Fibroblast of pulmonary artery (primary cell): Measurements from ENCODE around the gene DLG3.

ENCODE experiments used
- DNase-seq: peaks from one replicate; pipeline ENCODE4 v3.0.0-alpha.2; 2010; ENCODE audit warnings: low read depth
- H3K4me3 ChIP-seq: replicated peaks from 2 replicates; pipeline ENCODE4 v1.5.1; 2011; ENCODE audit warnings: low read depth, mild to moderate bottlenecking, control low read depth, low read length, moderate library complexity
- TF ChIP-seq, protein P1 (sequence below): IDR thresholded peaks from 2 replicates; pipeline ENCODE4 v1.5.1; 2011; ENCODE audit warnings: mild to moderate bottlenecking, control low read depth, low read length, inconsistent platforms; ENCODE audit errors: missing control alignments

DLG3 gene

GRCh38 chrX:70432936-70433847, 11.4 kb upstream of the DLG3 start:
- no peak for DNase-seq
- TF ChIP-seq, protein P1, sequence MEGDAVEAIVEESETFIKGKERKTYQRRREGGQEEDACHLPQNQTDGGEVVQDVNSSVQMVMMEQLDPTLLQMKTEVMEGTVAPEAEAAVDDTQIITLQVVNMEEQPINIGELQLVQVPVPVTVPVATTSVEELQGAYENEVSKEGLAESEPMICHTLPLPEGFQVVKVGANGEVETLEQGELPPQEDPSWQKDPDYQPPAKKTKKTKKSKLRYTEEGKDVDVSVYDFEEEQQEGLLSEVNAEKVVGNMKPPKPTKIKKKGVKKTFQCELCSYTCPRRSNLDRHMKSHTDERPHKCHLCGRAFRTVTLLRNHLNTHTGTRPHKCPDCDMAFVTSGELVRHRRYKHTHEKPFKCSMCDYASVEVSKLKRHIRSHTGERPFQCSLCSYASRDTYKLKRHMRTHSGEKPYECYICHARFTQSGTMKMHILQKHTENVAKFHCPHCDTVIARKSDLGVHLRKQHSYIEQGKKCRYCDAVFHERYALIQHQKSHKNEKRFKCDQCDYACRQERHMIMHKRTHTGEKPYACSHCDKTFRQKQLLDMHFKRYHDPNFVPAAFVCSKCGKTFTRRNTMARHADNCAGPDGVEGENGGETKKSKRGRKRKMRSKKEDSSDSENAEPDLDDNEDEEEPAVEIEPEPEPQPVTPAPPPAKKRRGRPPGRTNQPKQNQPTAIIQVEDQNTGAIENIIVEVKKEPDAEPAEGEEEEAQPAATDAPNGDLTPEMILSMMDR: no peak
- peak overlapping the region; percentile 77 for H3K4me3 ChIP-seq

DNA sequence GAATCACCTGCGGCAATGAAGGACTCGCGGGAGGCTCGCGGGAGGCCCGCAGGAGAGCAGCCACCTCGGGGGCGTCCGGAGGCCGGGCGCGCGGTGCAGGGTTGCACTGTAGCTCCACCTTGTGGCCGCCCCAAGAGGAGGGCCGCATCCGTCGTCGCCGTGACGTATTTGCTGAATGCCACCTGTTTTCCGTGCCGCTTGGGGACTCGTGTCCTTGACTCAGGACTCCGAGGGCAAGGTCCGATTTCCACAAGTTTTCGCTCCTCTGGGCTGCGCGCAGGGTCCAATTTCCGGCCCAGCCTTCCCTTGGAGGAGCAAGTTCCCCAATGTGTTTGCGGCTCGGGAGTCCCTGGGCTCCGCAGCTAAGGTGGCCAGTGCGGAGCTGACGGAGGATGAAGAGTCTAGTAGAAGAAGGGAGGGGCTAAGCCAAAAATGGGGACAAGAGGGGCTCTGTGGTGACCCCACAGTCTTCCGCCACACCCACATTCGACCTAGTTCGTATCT, 10.7 kb upstream of the DLG3 start:
- peak overlapping the region; percentile 77 for H3K4me3 ChIP-seq
- peak; percentile 53 for DNase-seq
- TF ChIP-seq, protein P1: peak; percentile 56

GRCh38 chrX:70434352-70434866, 10.2 kb upstream of the DLG3 start:
- peak overlapping the region; percentile 77 for H3K4me3 ChIP-seq
- TF ChIP-seq, protein P1: no peak
- DNase-seq: peak; percentile 73

DNA sequence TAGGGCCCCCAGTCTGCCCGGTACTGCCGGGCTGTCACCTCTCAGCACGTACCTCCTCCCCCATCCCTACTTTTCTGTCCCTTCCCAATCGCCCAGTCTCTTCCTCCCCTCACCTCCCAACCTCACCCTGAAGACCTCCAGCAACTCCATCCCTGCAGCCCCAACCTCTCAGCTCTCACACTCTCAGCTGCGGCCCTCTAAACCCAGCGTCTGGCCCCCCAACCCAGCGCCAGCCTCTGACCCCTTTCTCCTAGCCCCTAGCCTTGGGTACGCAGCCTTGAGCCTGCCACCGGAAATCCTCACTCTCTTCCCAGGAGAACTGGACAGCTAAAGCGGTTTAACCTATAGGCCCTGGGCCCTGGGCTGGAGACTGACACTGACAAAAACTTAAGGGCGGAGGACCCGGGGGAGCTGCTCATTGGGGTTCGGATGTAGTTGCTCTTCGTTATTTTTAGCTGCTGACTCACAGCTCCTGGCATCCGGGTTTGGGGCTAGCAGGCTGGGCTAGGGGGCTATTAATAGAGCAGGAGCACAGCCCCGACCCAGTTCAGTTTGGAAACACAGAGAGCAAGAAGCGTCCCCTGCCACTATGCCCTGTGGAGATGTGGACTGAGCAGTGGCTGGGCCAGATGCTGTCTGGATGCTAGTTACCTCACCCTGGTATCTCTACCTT, 9.6 kb upstream of the DLG3 start:
- DNase-seq: peak; percentile 26
- peak overlapping the region; percentile 77 for H3K4me3 ChIP-seq
- TF ChIP-seq, protein P1: no peak

GRCh38 chrX:70436343-70436742, 8.3 kb upstream of the DLG3 start:
- no peak for DNase-seq
- TF ChIP-seq, protein P1: no peak
- no peak overlapping the region for H3K4me3 ChIP-seq

- TF ChIP-seq, protein P1: no peak
- DNase-seq: peak; percentile 49
- H3K4me3 ChIP-seq: no peak overlapping the region
Observed at GRCh38 chrX:70437011-70437410, 7.6 kb upstream of the DLG3 start.
